ENCODE data around the gene FHAD1. TPM values are rescaled to one million over a fixed set of nuclear protein-coding genes. Genes with fewer than 3 reads are reported as not detected.

Gene FHAD1
- total RNA-seq (2022; extraction: Qiagen RNA extraction) = 0.54 to 1.3 TPM (median 0.69 TPM) in 5 replicates

DNA sequence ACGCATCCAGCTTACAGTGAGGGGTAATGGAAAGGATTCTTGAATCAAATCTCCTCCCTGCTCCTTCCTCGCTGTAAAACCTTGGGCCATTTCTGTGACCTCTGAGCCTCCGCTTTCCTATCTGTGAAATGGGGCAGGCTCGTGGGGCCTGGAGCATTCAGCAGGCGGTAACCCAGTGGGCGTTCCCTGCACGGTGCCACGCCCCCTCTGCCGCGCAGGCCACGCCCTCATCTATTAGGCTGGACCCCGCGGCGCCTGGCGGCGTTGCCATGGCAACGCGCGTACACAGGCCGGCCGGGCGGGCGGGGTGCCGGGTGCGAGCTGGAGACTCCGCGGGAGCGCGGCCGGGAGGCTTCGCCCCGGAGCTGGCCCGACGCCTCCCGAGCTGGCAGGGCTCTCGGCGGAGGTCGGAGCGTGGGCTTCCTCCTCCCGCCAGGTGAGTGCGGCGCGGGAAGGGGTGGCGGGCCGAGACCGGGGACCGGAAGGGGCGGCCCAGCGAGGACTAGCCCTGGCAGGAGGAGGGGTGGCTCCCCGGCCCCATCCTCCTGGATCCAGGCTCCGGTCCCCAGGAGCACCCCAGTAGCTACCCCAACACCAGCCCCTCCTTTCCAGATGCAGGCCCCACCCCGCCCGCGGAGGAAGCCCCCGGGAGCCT lies at the start of gene FHAD1:
TSS of gene FHAD1 (plus strand) at position 264 of the 655 bp plus-strand sequence. CDS start 4,562 bp downstream, outside the sequence.

GRCh38 chr1:15409388-15410222 lies 162.6 kb downstream of the FHAD1 start, which contains the start of gene EFHD2:
TSS of gene EFHD2 (plus strand) at chr1:15409888. CDS start at chr1:15409972, 84 bp downstream.

Other genes starting within 250 kb of the FHAD1 start
- gene TMEM51, start 93.5 kb upstream of the FHAD1 start, total RNA-seq (2022; extraction: Qiagen RNA extraction) = 26.4 to 31.1 TPM (median 30.9 TPM) in 5 replicates
- 207 to 322 TPM (median 289 TPM) in 5 replicates for gene EFHD2, start 162.7 kb downstream of the FHAD1 start, total RNA-seq (2022; extraction: Qiagen RNA extraction)
- gene CTRC, start 191.2 kb downstream of the FHAD1 start, total RNA-seq (2022; extraction: Qiagen RNA extraction) = 0.74 to 1.4 TPM (median 1.1 TPM) in 5 replicates
- gene CELA2A, start 209.5 kb downstream of the FHAD1 start, total RNA-seq (2022; extraction: Qiagen RNA extraction) = not detected in 5 replicates
- 0.13 TPM in 1 of 5 replicates, not detected in the others for gene CELA2B, start 228.9 kb downstream of the FHAD1 start, total RNA-seq (2022; extraction: Qiagen RNA extraction)